CD4-positive, alpha-beta T cell treated with Interleukin-21 for 1 hour (primary cell): ENCODE results near the gene TMEM217.
A peak's percentile ranks its signal among the peaks of the same experiment; 100 is the strongest.

Experiments used
- DNase-seq: peaks from one replicate; pipeline ENCODE4 v3.0.0-alpha.2; 2020

Gene TMEM217

DNA sequence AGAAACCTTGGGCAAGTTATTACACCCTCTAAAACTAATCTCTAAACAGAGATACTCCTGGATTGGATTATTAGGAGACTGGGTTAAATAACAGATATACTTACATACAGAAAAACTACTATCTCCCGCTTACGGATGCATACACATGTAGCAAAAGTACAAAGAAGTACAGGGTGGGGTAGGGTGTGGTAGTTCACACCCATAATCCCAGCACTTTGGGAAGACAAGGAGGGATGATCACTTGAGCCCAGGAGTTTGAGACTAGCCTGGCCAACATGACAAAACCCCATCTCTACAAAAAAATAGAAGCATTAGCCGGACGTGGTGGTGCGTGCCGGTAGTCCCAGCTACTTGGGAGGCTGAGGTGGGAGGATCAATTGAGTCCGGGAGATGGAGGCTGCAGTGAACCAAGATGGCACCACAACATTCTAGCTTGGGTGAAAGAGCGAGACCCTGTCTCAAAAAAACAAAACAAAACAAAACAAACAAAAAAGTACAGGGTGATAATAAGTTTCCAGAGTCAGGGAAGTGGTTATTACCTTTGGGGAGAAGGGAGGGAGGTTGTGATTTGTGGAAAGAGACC is 79.9 kb downstream of the TMEM217 start:
- DNase-seq, result no peak

DNA sequence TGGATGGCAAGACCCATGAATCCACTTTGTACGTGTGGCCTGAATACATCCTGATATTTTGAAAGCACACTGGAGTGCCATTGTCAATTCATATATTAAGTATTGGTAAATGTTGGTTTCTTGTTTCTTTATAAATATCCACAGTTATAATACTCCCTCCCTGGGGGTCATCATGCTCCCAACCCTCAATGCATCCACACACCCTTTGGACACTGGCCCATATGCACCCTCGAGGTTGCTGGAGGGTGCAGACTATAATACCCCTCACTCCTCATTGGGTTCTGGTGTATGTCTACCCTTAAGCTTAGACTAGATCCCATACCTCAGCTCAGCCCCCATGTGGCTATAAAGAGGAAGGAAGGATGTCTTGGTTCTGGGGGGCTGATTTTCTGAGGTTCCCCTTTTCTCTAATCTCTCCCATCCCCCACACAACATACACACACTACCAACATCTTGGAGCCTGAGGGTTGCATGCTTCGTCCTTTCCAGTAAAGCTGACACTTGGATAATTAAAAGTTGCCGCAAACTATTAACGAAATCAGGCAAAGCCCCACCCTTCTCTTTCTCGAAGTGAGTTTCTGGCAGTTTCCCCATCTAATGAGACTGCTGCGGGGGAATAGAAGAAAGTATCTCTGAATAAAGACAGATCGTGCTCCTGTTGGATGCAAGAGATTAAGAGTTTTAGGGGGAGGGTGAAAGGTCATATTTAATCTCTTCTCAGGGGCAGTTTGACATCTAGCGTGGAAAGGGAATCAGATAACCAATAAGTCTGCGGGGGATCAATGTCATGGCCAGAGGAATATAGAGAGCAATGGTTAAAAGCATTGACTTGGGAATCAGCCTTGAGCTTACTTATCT is 80.6 kb downstream of the TMEM217 start:
- DNase-seq, result no peak

DNA sequence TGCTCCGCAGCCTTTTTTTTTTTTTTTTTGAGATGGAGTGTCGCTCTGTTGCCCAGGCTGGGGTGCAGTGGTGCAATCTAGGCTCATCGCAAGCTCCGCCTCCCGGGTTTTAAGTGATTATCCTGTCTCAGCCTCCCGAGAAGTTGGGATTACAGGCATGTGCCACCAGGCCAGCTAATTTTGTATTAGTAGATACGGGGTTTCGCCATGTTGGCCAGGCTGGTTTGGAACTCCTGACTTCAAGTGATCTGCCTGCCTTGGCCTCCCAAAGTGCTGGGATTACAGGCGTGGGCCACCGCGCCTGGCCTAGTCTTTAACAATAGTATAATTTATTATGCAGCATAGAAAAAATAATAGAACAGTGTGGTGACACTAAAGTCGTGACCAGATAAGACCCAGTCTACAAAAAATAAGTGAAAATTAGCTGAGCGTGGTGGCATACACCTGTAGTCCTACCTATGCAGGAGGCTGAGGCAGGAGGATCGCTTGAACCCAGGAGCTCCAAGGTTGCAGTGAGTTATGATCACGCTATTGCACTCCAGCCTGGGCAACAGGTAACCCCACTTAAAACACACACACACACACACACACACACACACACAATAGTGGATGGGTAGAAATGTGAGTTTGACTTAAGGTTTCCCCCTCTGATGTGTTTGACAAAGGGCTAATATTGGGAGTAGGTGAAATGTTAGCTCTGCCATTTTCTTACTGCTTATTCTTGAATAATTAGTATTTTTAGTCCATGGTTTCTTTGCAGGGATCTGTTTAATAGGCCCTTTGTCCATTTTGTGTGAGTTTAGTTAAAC is 81.5 kb downstream of the TMEM217 start:
- no peak for DNase-seq

DNA sequence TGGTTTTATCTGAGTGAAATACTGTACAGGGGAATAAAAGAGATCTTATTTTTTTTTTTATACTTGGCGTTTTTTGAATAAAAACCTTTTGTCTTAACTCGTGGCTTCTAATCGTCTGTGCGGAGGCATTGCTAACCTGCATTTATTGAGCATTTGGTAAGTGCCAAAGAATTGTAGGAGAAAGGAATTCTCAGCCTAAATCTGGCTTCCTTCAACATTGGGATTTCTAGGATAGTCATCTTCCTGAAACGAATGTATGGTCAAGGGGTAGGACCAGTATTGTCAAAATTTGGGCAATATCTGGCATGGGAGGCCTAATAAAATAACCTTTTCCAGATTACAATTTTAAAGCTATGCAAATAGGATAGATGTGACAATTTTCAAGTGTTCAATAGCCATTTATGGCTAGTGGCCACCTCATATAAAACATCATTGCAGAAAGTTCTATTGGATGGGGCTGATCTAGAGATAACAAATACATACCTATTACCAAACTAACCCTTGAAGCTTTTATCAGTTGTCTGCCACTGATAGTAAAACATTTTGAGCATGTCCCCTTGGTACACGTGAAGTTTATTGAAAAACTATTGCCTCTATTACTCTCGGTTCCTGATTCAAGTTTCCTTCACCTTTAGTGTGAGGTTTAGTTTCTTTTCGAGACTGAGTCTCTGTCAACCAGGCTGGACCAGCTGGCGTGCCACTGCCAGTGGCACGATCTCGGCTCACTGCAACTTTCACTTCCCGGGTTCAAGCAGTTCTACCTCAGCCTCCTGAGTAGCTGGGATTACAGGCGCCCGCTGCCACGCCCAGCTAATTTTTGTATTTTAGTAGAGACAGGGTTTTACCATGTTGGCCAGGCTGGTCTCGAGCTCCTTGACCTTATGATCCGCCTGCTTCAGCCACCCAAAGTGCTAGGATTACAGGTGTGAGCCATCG is 82.3 kb downstream of the TMEM217 start:
- DNase-seq, result no peak

DNA sequence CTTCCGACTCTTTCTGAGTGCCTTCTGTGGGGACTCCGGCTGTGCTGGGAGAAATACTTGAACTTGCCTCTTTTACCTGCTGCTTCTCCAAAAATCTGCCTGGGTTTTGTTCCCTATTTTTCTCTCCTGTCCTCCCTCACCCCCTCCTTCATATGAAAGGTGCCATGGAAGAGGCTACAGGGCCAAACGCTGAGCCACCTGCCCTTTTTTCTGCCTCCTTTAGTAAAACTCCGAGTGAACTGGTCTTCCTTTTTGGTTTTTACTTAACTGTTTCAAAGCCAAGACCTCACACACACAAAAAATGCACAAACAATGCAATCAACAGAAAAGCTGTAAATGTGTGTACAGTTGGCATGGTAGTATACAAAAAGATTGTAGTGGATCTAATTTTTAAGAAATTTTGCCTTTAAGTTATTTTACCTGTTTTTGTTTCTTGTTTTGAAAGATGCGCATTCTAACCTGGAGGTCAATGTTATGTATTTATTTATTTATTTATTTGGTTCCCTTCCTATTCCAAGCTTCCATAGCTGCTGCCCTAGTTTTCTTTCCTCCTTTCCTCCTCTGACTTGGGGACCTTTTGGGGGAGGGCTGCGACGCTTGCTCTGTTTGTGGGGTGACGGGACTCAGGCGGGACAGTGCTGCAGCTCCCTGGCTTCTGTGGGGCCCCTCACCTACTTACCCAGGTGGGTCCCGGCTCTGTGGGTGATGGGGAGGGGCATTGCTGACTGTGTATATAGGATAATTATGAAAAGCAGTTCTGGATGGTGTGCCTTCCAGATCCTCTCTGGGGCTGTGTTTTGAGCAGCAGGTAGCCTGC is 83.2 kb downstream of the TMEM217 start:
- no peak for DNase-seq

DNA sequence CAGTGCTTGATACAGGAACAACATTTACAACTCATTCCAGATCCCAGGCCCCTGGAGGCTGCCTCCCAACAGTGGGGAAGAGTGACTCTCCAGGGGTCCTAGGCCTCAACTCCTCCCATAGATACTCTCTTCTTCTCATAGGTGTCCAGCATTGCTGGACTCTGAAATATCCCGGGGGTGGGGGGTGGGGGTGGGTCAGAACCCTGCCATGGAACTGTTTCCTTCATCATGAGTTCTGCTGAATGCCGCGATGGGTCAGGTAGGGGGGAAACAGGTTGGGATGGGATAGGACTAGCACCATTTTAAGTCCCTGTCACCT is 83.8 kb downstream of the TMEM217 start:
- DNase-seq, result no peak

DNA sequence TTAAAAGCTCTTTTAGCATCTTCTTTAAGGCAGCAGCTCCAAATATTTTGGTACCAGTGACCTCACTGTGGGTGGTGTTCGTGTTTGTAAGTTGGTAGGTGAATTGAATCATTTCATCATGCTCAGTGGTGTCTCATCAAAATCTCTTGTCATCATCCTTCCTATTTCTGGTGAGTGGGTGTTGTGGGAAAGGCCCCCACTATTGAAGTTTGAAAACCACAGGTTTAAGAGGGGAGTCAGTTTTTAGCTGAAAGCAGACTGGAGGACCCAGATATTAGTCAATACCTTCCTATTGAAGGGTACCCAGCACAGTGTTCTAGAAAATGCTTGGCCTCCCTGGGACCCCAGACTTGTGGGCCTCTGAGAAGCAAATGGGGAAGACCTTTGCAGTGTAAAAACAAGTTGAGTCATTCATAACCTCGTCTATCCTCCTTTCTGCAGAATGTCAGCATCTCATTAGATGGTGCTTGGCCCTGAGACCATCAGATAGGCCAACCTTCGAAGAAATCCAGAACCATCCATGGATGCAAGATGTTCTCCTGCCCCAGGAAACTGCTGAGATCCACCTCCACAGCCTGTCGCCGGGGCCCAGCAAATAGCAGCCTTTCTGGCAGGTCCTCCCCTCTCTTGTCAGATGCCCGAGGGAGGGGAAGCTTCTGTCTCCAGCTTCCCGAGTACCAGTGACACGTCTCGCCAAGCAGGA is 84.3 kb downstream of the TMEM217 start:
- DNase-seq, result peak; percentile 54

DNA sequence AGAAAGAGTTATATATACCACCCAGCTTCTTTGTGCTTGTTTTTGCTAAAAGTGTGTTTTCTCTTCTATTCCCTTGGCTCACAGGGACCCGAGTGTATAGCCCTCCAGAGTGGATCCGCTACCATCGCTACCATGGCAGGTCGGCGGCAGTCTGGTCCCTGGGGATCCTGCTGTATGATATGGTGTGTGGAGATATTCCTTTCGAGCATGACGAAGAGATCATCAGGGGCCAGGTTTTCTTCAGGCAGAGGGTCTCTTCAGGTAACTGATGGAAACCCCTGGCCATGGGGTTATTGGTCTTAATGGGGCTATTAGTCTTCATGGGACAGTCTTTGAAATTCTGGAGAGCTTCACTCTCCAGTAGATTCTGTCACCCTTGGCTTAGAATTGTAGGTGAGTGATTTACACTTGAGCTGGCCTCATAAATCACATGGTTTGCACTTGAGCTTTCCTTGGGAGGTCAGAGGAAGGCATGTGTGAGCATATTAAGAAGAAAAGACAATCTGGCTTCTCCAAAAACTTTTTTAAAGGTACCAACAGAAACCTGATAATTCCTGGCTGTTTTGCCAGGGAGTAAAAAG is 84.9 kb downstream of the TMEM217 start:
- no peak for DNase-seq

DNA sequence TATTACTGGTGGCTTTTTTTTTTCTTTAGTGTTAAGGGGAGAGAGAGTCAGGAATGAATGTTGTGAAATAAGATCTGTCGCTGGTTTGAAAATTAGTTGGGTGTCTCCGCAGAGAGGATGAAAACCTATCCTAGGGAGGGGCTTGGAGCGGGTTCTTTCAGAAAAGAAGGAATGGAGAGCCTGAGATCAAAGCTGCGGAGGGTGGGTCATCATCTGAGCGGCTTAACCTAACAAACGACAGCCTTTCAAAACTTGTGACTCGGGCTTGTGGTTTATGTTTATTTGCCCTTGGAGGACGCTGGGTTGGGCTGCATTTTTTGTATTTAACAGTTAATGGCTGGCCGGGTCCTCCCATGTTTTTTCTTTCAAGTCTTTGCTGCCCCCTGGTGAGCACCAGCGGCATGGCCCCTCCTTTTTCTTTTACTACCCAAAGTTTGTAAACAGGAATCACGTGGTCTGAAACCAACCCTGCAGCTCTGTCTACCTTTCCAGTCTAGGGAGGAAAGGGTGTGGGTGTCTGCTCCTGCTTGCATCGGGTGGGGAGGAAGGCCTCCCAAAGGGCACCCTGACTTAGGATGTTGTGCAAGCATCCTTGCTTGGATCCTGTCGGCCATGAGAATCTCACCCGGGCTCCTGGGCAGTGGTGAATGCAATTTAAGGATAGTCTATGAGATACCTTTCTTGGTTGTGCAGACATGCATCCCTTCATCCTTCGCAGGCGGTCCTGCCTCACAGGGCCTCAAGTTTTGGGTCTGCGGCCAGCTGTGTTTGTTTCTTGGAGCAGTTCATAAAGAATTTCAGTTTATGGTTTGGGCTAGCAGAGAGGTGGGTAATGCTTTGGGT is 85.8 kb downstream of the TMEM217 start:
- peak; percentile 97 for DNase-seq

DNA sequence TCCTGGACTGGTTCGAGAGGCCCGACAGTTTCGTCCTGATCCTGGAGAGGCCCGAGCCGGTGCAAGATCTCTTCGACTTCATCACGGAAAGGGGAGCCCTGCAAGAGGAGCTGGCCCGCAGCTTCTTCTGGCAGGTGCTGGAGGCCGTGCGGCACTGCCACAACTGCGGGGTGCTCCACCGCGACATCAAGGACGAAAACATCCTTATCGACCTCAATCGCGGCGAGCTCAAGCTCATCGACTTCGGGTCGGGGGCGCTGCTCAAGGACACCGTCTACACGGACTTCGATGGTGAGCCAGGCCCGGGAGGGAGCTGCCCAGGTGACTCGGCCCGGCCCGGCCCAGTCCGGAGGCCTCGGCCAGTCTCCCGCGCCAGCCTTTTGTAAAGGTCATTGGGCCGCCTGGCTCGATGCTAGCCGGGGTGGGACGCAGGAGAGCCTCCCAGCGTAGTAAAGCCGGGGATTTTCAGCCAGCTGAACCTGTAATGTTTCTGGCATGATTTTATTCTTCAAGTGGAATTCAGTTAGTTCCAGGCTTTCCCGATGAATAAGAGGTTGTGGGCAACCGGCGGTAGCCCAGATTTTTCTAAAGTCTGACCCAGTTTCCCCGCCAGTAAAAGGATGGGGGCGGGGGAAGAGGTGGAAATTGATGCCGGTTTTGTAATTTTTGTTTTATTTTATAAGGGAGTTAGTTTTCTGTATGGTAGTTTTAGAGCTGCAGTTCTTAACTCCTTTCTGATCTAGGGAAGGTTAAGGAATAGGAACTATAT is 86.6 kb downstream of the TMEM217 start:
- DNase-seq, result no peak

DNA sequence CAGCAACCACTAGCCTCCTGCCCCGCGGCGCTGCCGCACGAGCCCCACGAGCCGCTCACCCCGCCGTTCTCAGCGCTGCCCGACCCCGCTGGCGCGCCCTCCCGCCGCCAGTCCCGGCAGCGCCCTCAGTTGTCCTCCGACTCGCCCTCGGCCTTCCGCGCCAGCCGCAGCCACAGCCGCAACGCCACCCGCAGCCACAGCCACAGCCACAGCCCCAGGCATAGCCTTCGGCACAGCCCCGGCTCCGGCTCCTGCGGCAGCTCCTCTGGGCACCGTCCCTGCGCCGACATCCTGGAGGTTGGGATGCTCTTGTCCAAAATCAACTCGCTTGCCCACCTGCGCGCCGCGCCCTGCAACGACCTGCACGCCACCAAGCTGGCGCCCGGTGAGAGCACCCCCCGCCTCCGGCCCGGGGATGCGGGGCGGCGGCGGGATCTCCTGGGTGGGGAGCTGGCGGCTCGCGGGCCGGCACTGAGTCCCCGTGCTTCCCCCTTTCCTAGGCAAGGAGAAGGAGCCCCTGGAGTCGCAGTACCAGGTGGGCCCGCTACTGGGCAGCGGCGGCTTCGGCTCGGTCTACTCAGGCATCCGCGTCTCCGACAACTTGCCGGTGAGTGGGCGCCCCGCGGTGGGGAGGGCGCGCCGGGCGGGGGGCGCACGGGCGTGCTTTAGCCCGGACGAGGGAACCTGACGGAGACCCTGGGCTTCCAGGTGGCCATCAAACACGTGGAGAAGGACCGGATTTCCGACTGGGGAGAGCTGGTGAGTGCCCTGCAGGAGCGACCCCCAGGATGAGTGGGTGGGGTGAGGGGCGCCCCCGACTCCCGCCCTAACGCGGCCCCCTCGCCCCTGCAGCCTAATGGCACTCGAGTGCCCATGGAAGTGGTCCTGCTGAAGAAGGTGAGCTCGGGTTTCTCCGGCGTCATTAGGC is 87.4 kb downstream of the TMEM217 start:
- peak; percentile 46 for DNase-seq

DNA sequence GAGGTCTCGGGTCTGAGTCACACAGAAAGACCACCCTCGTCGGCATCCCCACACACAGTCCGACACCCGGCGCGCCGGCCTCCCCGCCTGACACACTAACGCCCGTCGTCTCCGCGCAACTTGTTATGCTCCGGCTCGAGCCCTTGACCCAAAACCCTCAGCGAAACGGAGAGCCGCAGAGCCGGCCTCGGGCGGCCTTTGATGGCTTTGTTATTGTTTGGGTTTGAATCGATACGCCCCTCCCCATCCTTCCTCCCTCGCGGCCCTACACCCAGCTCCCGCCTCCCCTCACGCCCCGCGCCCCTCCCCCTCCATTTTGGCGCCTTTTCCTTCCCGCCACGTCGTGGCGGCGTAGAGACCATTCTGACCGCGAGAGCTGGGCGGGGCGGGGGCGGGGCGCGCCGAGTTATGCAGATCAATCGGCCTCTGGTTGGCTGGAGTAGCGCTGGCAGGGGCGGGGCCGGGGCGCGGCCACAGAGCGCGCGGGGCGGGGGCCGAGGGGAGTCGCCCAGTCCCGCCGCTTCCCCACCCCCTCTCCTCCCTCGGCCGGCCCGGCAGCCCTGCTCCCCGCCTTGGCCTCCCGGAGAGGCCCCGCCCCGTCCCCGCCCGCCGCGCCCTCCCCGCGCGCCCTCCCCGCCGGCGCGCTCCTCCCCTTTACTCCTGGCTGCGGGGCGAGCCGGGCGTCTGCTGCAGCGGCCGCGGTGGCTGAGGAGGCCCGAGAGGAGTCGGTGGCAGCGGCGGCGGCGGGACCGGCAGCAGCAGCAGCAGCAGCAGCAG is 88.3 kb downstream of the TMEM217 start, which contains the start of gene PIM1:
PIM1 (plus strand) TSS at position 657 of the 777 bp plus-strand sequence. CDS start 424 bp downstream, outside the sequence.
- DNase-seq, result peak; percentile 99

DNA sequence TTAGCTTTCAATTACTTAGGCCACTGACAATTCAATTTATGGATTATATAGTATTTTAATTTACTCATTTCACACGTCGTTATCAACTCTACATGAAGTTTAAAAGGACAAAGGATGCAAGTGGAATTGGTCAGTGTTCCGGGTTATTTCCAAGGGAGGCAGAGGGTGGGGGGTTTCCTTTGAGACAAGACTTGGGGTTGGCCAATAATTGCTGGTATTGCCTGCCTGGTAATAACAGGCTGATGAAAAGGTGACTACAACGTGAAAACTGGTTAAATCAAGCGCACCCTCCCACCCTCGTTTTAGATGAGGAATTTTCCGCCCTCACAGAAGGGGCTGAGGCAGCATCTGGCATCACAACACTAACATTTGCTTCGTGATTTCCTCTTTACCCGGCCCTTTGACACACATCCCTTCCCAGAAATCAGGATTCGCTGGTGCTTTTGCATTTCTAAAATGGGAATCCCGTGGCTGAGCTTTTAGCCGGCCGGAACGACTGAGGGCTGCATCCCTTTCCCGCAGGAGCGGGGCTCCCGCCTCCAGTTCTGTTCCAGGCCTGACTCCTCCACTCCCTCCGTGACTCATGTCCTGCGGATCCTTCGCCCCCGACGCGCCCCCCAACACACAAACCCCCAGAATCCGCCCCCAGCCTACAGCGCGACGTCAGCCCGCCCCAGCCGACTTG is 89.0 kb downstream of the TMEM217 start:
- DNase-seq, result no peak

DNA sequence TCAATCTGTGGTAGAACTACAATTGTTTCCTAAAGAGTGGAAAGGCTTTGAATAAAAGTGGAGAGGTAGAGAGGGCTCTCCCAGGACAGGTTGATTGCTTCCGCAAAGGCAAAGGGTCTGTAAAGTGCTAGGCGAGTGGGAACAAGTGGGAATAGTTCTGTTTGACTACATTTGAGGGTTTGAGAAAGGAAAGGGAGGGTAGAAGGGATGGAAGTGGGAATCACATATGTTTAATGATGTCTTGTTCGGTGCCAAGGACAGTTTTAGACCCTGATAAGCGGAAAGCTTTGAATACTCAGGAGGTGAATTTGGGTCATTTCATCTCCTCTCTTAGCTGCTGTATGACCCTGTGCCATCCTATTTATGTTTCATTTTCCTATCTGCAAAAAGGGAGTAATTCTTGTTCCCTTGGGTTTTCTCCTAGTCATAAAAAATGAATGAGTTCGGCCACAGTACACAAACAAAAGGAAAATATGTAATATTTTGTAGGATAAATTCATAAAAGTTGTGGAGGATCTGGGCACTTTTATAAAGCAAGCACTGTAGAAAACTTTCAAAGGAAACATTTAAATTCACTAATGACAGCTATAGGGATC is 89.7 kb downstream of the TMEM217 start:
- DNase-seq, result no peak

DNA sequence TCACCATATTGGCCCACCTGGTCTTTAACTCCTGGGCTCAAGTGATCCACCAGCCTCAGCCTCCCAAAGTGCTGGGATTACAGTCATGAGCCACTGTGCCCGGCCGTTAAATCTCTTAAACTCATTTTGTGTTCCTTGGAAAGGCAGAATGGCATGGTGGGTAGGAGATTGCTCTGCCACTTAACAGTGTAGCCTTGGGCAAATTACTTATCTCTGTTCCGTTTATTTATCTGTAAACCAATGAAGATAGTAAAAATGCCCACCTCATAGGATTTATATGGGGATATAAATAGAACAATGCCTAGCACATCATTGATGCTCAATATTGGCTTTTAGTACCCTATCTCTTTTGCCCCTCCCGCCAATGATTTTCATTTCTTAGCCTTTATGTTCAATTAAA is 95.2 kb downstream of the TMEM217 start:
- DNase-seq, result no peak
